ENCODE data around the gene GNPDA1.

DNA sequence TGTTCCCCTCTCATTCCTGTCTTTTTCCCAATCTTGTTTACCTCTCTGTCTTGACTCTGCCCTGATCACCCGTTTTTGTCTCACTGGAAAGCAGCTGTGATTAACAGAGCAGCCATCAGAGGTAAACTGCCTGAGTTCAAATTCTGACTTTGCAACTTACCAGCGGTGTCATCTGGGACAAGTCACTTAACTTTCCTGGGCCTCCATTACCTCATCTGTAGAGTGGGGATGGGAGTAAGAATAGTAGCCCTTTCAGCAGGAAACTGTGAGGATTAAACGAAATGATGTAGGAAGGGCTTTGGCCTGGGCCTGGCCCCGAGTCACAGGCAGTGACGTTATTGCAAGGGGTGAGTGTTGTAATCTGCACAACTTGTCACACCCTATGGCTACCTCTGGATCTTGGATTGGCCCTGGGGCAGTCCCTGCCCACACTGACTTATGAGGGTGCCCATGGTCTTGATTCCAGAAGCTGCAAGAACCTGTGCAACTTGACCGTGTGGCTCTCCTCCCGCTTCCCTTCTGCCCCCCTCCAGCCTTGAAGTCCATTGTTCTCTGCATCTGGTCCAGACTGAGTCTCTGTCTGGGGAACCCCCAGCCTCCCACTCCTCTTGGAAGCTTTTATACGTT lies 54.2 kb downstream of the GNPDA1 start:
- TF ChIP-seq POLR2AphosphoS5 (IDR thresholded peaks at IDR 0.05) = no peak
- TF ChIP-seq, protein P1, sequence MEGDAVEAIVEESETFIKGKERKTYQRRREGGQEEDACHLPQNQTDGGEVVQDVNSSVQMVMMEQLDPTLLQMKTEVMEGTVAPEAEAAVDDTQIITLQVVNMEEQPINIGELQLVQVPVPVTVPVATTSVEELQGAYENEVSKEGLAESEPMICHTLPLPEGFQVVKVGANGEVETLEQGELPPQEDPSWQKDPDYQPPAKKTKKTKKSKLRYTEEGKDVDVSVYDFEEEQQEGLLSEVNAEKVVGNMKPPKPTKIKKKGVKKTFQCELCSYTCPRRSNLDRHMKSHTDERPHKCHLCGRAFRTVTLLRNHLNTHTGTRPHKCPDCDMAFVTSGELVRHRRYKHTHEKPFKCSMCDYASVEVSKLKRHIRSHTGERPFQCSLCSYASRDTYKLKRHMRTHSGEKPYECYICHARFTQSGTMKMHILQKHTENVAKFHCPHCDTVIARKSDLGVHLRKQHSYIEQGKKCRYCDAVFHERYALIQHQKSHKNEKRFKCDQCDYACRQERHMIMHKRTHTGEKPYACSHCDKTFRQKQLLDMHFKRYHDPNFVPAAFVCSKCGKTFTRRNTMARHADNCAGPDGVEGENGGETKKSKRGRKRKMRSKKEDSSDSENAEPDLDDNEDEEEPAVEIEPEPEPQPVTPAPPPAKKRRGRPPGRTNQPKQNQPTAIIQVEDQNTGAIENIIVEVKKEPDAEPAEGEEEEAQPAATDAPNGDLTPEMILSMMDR (IDR thresholded peaks at IDR 0.05) = no peak
- no peak for TF ChIP-seq POLR2A (IDR thresholded peaks at IDR 0.05)
- no peak for TF ChIP-seq EP300 (IDR thresholded peaks at IDR 0.05)
